HG03039 (cell line): ENCODE data around the gene FNDC3B.
"Not testable (repeated sequence)": the region's sequence is repeated elsewhere in the genome, so short reads cannot be mapped to it uniquely, and the experiment has no call there.

Experiments used
- ATAC-seq: cut with Tn5 transposase; IDR thresholded peaks from one replicate; pipeline ENCODE4 v1.9.1; 2021; ENCODE audit warnings: mild to moderate bottlenecking, moderate library complexity; ENCODE audit not compliant: unreplicated experiment

Gene FNDC3B

GRCh38 chr3:172090035-172090434 is 50.7 kb downstream of the FNDC3B start:
- ATAC-seq, result no peak

- ATAC-seq, result no peak
Measured at GRCh38 chr3:172092658-172093057, 53.3 kb downstream of the FNDC3B start.

GRCh38 chr3:172093581-172094443 is 54.4 kb downstream of the FNDC3B start:
- ATAC-seq, result not testable (repeated sequence)

- peak; percentile 92 for ATAC-seq
Measured at GRCh38 chr3:172094621-172095557, 55.5 kb downstream of the FNDC3B start.

GRCh38 chr3:172096881-172097420 is 57.6 kb downstream of the FNDC3B start:
- ATAC-seq, result no peak

GRCh38 chr3:172097585-172097984 is 58.2 kb downstream of the FNDC3B start:
- no peak for ATAC-seq

- no peak for ATAC-seq
Measured at GRCh38 chr3:172098698-172099494, 59.5 kb downstream of the FNDC3B start.

- ATAC-seq, result no peak
Measured at GRCh38 chr3:172099495-172099808, 60.1 kb downstream of the FNDC3B start.

- no peak for ATAC-seq
Measured at GRCh38 chr3:172100482-172100881, 61.1 kb downstream of the FNDC3B start.

- ATAC-seq, result peak; percentile 66
Measured at GRCh38 chr3:172101107-172101506, 61.7 kb downstream of the FNDC3B start.

GRCh38 chr3:172102123-172102882 is 62.9 kb downstream of the FNDC3B start:
- no peak for ATAC-seq

GRCh38 chr3:172102883-172103310 is 63.5 kb downstream of the FNDC3B start:
- no peak for ATAC-seq

GRCh38 chr3:172103724-172104123 is 64.3 kb downstream of the FNDC3B start:
- ATAC-seq, result no peak

- ATAC-seq, result no peak
Measured at GRCh38 chr3:172104471-172105072, 65.2 kb downstream of the FNDC3B start.

GRCh38 chr3:172106037-172106954 is 66.9 kb downstream of the FNDC3B start:
- no peak for ATAC-seq

GRCh38 chr3:172106989-172107388 is 67.6 kb downstream of the FNDC3B start:
- ATAC-seq, result peak; percentile 53

GRCh38 chr3:172107403-172107802 is 68.0 kb downstream of the FNDC3B start:
- peak; percentile 90 for ATAC-seq

- ATAC-seq, result no peak
Measured at GRCh38 chr3:172110127-172110779, 70.9 kb downstream of the FNDC3B start.
